Endothelial cell of umbilical vein (primary cell): Measurements from ENCODE around the gene ZEB1. TPM values are rescaled to one million over a fixed set of nuclear protein-coding genes. Genes with fewer than 3 reads are reported as not detected.

Experiments
- BruUV-seq: library from RNA; stranded (reverse); fragments of 400-500 nt; replicated peaks from 2 replicates; lab custom pipeline; 2021; lab: Mats Ljungman, UMichigan
- CTCF ChIA-PET: fragments of 300-600, 350-600 bp; sonication (Branson Sonifier 250); formaldehyde crosslinking; loops from one replicate; lab custom pipeline; 2021; ENCODE audit warnings: antibody characterized with exemption, inconsistent platforms; lab: Charles Lee
- POLR2A ChIA-PET: fragments of 300-600, 350-600 bp; sonication (Branson Sonifier 250); formaldehyde crosslinking; loops from one replicate; lab custom pipeline; 2021; ENCODE audit warnings: antibody characterized with exemption, inconsistent platforms; lab: Charles Lee
- DNase-seq: peaks from one replicate; pipeline ENCODE4 v3.0.0-alpha.2; 2011; ENCODE audit warnings: low read depth, low spot score
- FAIRE-seq: peaks from 2 replicates; lab custom pipeline; 2011; peaks lifted over from hg19 to GRCh38; lab: Jason Lieb, UNC
- H2AFZ ChIP-seq: 2 replicates; pipeline ENCODE4 v1.6.0; 2012; ENCODE audit warnings: low read depth, low read length, control low read depth, inconsistent platforms
- H3K27ac ChIP-seq: 2 replicates; pipeline ENCODE4 v1.5.1; 2011; ENCODE audit warnings: low read depth, mild to moderate bottlenecking, control low read depth, low read length, moderate library complexity; ENCODE audit not compliant: insufficient read depth
- H3K27me3 ChIP-seq, 2 experiments: 2 replicates each; pipeline versions ENCODE4 v1.6.0 to v1.6.1; 2011; ENCODE audit warnings: low read length in 2 of 2, mixed read lengths in 1 of 2; ENCODE audit not compliant: control insufficient read depth in 2 of 2, insufficient read depth in 2 of 2
- H3K36me3 ChIP-seq, 2 experiments: 2 replicates in 1 of 2; 3 replicates in 1 of 2; pipeline ENCODE4 v1.5.1; 2011; ENCODE audit warnings: low read length in 2 of 2, mild to moderate bottlenecking in 1 of 2, moderate library complexity in 1 of 2; ENCODE audit not compliant: control insufficient read depth in 2 of 2, insufficient read depth in 2 of 2; ENCODE audit errors: extremely low read depth in 1 of 2
- H3K4me1 ChIP-seq: 3 replicates; pipeline ENCODE4 v1.5.1; 2011; ENCODE audit warnings: mild to moderate bottlenecking, low read length; ENCODE audit not compliant: control insufficient read depth, insufficient read depth; ENCODE audit errors: extremely low read depth
- H3K4me2 ChIP-seq: 2 replicates; pipeline ENCODE4 v1.6.1; 2011; ENCODE audit warnings: low read length, control low read depth, mixed read lengths; ENCODE audit not compliant: insufficient read depth
- H3K4me3 ChIP-seq, 3 experiments: fragments of 200-600 bp in 1 of 3; sonication (generic), shearing (Covaris generic) in 1 of 3; replicated peaks in 1 of 3; 2 replicates each; pipeline ENCODE4 v1.5.1; 2011 to 2016; ENCODE audit warnings: control low read depth in 3 of 3, low read length in 3 of 3, mild to moderate bottlenecking in 2 of 3, inconsistent platforms in 1 of 3, low read depth in 1 of 3, moderate library complexity in 1 of 3; ENCODE audit not compliant: insufficient read depth in 1 of 3
- H3K79me2 ChIP-seq: 2 replicates; pipeline ENCODE4 v1.6.0; 2012; ENCODE audit warnings: low read length, inconsistent platforms; ENCODE audit not compliant: control insufficient read depth, insufficient read depth
- H3K9ac ChIP-seq: replicated peaks from 2 replicates; pipeline ENCODE3; 2011; ENCODE audit warnings: low read length, control low read depth; ENCODE audit not compliant: insufficient read depth; ENCODE audit errors: extremely low read depth
- H3K9me1 ChIP-seq: replicated peaks from 3 replicates; pipeline ENCODE4 v1.6.0; 2011; ENCODE audit warnings: mild to moderate bottlenecking, low read length; ENCODE audit not compliant: control insufficient read depth, insufficient read depth; ENCODE audit errors: extremely low read depth
- H3K9me3 ChIP-seq: replicated peaks from 2 replicates; pipeline ENCODE4 v1.5.1; 2012; ENCODE audit warnings: low read length, inconsistent platforms; ENCODE audit not compliant: control insufficient read depth, insufficient read depth
- H4K20me1 ChIP-seq: replicated peaks from 2 replicates; pipeline ENCODE3; 2011; ENCODE audit warnings: mild to moderate bottlenecking, low read length; ENCODE audit not compliant: control insufficient read depth, insufficient read depth; ENCODE audit errors: extremely low read depth
- EZH2 ChIP-seq: IDR thresholded peaks from 2 replicates; pipeline ENCODE4 v1.6.1; 2012; ENCODE audit warnings: borderline replicate concordance, low read depth, mild to moderate bottlenecking, moderate library complexity, low read length, inconsistent platforms; ENCODE audit not compliant: severe bottlenecking
- FOS ChIP-seq: IDR thresholded peaks from 2 replicates; pipeline ENCODE4 v1.6.1; 2011; ENCODE audit warnings: mild to moderate bottlenecking, low read length, moderate library complexity, borderline replicate concordance; ENCODE audit not compliant: insufficient read depth
- GATA2 ChIP-seq: IDR thresholded peaks from 2 replicates; pipeline ENCODE4 v1.7.0; 2011; ENCODE audit warnings: low read depth, mild to moderate bottlenecking, moderate library complexity, mixed read lengths, low read length; ENCODE audit not compliant: insufficient read length, insufficient read depth
- JUN ChIP-seq: IDR thresholded peaks from 2 replicates; pipeline ENCODE4 v1.6.1; 2011; ENCODE audit warnings: borderline replicate concordance, low read depth; ENCODE audit not compliant: insufficient read length, insufficient read depth
- MYC ChIP-seq: IDR thresholded peaks from one replicate; pipeline ENCODE4 v1.6.1; 2011; ENCODE audit warnings: mild to moderate bottlenecking, low read depth, low read length
- POLR2A ChIP-seq: IDR thresholded peaks from 2 replicates; pipeline ENCODE4 v1.6.1; 2012; ENCODE audit warnings: low read depth, mild to moderate bottlenecking, control low read depth, low read length
- POLR2AphosphoS5 ChIP-seq: IDR thresholded peaks from 2 replicates; pipeline ENCODE4 v1.6.1; 2012; ENCODE audit warnings: low read depth, mild to moderate bottlenecking, control low read depth, low read length, moderate library complexity; ENCODE audit not compliant: insufficient read depth
- dilution Hi-C: fragments of 300-500 bp; cut with MboI; formaldehyde crosslinking; loops from one replicate; pipeline ENCODE4 v1.15.0; 2019; ENCODE audit warnings: low sequenced_read_pairs; ENCODE audit not compliant: extremely low pct_ligation_motif_present
- intact Hi-C: fragments of 100-400 bp; cut with micrococcal nuclease; formaldehyde crosslinking; loops from one replicate; pipeline ENCODE4 v1.10.0; 2022
- polyA plus RNA-seq, 4 experiments: library from polyadenylated mRNA; depleted of rRNA in 3 of 4; stranded (reverse) in 3 of 4; unstranded in 1 of 4; fragments of >200 nt; gene quantifications; 2 replicates each; pipeline versions ENCODE4 v1.2.1 to v1.2.3, GENCODE V29; 2011 to 2012; ENCODE audit warnings: missing spikeins in 1 of 4
- total RNA-seq: library from RNA; stranded (reverse); gene quantifications from 2 replicates; pipeline ENCODE4 v1.2.3, GENCODE V29; 2021
- TF ChIP-seq, protein P1 (sequence below): IDR thresholded peaks from 2 replicates; pipeline ENCODE4 v1.6.1; 2011; ENCODE audit not compliant: insufficient read depth, insufficient read length

The ZEB1 gene
- total and polyA plus RNA-seq, 2 donors (not counting 3 experiments of a cell fraction or from before 2014, with no cell fraction given), result 19.8 to 130 TPM

DNA sequence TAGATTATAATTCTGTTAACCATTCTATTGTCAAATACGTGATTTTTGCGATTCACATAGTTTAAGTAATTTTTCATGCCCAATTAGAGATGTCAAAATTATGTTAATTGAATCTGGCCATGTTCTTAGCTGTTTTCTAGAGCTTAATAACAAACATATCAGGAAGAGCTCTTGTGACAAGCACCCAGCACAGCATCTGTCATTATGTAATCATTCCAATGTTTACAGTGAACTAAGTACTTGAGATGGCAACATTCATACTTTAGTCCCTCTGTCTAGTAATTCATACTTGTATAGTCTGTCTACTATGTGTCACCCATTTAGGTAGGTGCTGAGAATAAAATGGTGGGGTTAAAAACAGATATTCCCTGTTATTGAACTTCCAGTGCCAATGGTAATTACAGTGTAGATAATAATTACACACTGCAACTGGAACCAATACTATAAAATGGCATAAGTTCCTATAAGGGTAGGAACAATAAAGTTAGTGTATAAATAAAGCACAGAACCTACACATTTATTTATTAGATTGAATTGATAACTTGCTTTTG lies 55.2 kb downstream of the ZEB1 start:
- Histone ChIP-seq H3K79me2 (peaks cover 97% of the 10 kb centered on the region), H3K36me3 (no peaks in the 10 kb centered on the region), H3K27ac (no peak overlapping the region), H3K9ac (no peak overlapping the region), H3K4me2 (no peak overlapping the region), H3K9me1 (peaks cover 5% of the 10 kb centered on the region), H3K4me1 (no peaks in the 10 kb centered on the region), H4K20me1 (peaks cover 30% of the 10 kb centered on the region), H3K27me3 (no peaks in the 10 kb centered on the region), H3K9me3 (no peaks in the 10 kb centered on the region), H3K4me3 (no peak overlapping the region), H2AFZ (no peak overlapping the region)
- dilution Hi-C loops, result no loop called here
- no TSS peak for BruUV-seq
- POLR2A ChIA-PET, result no interaction called here
- CTCF ChIA-PET, result interaction anchor here (0.5 kb wide), 1 partner anchor 815 kb away, joined by 5 read pairs; no protein-coding TSS in a partner anchor
- no peak for FAIRE-seq
- intact Hi-C loops, result no loop called here
- no peak for DNase-seq
- TF ChIP-seq POLR2A (no peak), MYC (no peak), JUN (no peak)

DNA sequence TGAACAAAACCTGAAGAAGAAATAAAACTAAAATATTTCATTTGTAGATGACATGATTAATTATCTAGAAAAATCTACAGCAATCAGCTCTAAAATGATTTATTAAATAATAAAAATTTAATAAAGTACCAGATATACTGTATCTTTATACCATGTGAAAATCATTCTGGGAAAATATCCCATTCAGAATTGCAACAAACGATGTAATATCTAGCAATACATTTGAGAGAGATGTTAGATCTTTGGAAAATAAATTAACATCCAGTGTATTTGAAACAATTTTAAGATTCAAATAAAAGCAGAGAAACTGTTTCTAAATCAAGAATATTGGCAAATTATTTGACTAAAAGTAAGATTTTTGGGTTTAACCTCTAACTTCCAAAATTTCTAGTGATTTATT lies 62.2 kb downstream of the ZEB1 start:
- no peak for TF ChIP-seq POLR2AphosphoS5
- no peak for TF ChIP-seq EZH2
- TF ChIP-seq POLR2A, result no peak
- TF ChIP-seq, protein P1, sequence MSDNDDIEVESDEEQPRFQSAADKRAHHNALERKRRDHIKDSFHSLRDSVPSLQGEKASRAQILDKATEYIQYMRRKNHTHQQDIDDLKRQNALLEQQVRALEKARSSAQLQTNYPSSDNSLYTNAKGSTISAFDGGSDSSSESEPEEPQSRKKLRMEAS, result no peak
- no peak for TF ChIP-seq FOS
- TF ChIP-seq MYC, result no peak
- TF ChIP-seq GATA2, result no peak
- Histone ChIP-seq H3K79me2 (peaks cover 91% of the 10 kb centered on the region), H3K9me1 (peaks cover 5% of the 10 kb centered on the region), H3K9me3 (no peaks in the 10 kb centered on the region), H3K27ac (no peak overlapping the region), H2AFZ (no peak overlapping the region), H3K36me3 (no peaks in the 10 kb centered on the region), H3K4me2 (no peak overlapping the region), H3K27me3 (no peaks in the 10 kb centered on the region), H3K9ac (no peak overlapping the region), H3K4me3 (no peak overlapping the region), H4K20me1 (peaks cover 5% of the 10 kb centered on the region), H3K4me1 (peaks cover 22% of the 10 kb centered on the region)
- dilution Hi-C loops, result no loop called here
- DNase-seq, result no peak
- intact Hi-C loops, result no loop called here
- POLR2A ChIA-PET, result no interaction called here
- CTCF ChIA-PET, result no interaction called here
- BruUV-seq, result no TSS peak
- no peak for FAIRE-seq
